ENCODE results near the gene ABCA3.

GRCh38 chr16:2371421-2371820 lies 30.9 kb upstream of the ABCA3 start:
- no peak for TF ChIP-seq POLR2A (IDR thresholded peaks at IDR 0.05)
- TF ChIP-seq CTCF (IDR thresholded peaks at IDR 0.05) = no peak
- no peak for TF ChIP-seq EP300 (IDR thresholded peaks at IDR 0.05)
- TF ChIP-seq POLR2AphosphoS5 (IDR thresholded peaks at IDR 0.05) = no peak

Measured in suprapubic skin (tissue), 4 donors.